Natural killer cell (primary cell): ENCODE measurements around the gene ALK. TPM values are rescaled to one million over a fixed set of nuclear protein-coding genes. Genes with fewer than 3 reads are reported as not detected.

Source experiments
- ATAC-seq, 3 donors: fragments of 150-1000 bp in 2 of 3; fragments of 200-7000 bp in 1 of 3; cut with Tn5 transposase; 1 replicate in 1 of 3; 2 replicates in 2 of 3; pipeline ENCODE4 v1.10.0; 2021; ENCODE audit warnings: mild to moderate bottlenecking in 2 of 3, moderate library complexity in 2 of 3
- DNase-seq, 2 donors: peaks; one replicate each; pipeline versions ENCODE4 v3.0.0 to v3.0.0-alpha.2; 2013 to 2021; ENCODE audit warnings: mixed read lengths in 1 of 2
- H3K27ac ChIP-seq: one replicate; pipeline ENCODE4 v1.5.1; 2013; ENCODE audit warnings: mild to moderate bottlenecking, low read length
- H3K27me3 ChIP-seq: one replicate; pipeline ENCODE4 v1.6.1; 2013; ENCODE audit warnings: low read length; ENCODE audit not compliant: control insufficient read depth, insufficient read depth
- H3K36me3 ChIP-seq: one replicate; pipeline ENCODE4 v1.6.1; 2013; ENCODE audit warnings: low read length; ENCODE audit not compliant: control insufficient read depth, insufficient read depth
- H3K4me1 ChIP-seq: one replicate; pipeline ENCODE4 v1.6.1; 2013; ENCODE audit warnings: low read length; ENCODE audit not compliant: control insufficient read depth, insufficient read depth
- H3K4me3 ChIP-seq: one replicate; pipeline ENCODE4 v1.5.1; 2013; ENCODE audit warnings: low read length
- H3K9me3 ChIP-seq: one replicate; pipeline ENCODE4 v1.6.1; 2013; ENCODE audit warnings: low read length; ENCODE audit not compliant: control insufficient read depth, insufficient read depth
- H3K27ac Mint-ChIP-seq, 2 donors: one replicate each; pipeline ENCODE4 v1.8.0; 2022; ENCODE audit warnings: mild to moderate bottlenecking in 2 of 2, mixed read lengths in 2 of 2, moderate library complexity in 1 of 2
- H3K27me3 Mint-ChIP-seq, 2 donors: one replicate each; pipeline ENCODE4 v1.8.0; 2022; ENCODE audit warnings: low read depth in 2 of 2, mixed read lengths in 2 of 2
- H3K36me3 Mint-ChIP-seq: one replicate; pipeline ENCODE4 v1.8.0; 2022; ENCODE audit warnings: mixed read lengths
- H3K4me1 Mint-ChIP-seq, 2 donors: one replicate each; pipeline ENCODE4 v1.8.0; 2022; ENCODE audit warnings: mixed read lengths in 2 of 2
- H3K4me3 Mint-ChIP-seq: one replicate; pipeline ENCODE4 v1.8.0; 2022; ENCODE audit warnings: mild to moderate bottlenecking, moderate library complexity, mixed read lengths
- H3K9me3 Mint-ChIP-seq, 2 donors: one replicate each; pipeline ENCODE4 v1.8.0; 2022; ENCODE audit warnings: mixed read lengths in 2 of 2
- WGBS: methylation state at CpG from one replicate; pipeline ENCODE4 v1.1.7; 2013; ENCODE audit warnings: missing lambda C conversion rate; ENCODE audit not compliant: insufficient coverage; 5-methylcytosine and 5-hydroxymethylcytosine counted together
- intact Hi-C: fragments of 100-400 bp; cut with micrococcal nuclease; formaldehyde crosslinking; loops from one replicate; pipeline ENCODE4 v1.14.2; 2022
- total RNA-seq, 4 donors: library from RNA; stranded (reverse); fragments of 120-200 nt in 1 of 4; gene quantifications; one replicate each; pipeline versions ENCODE4 v1.2.3 to v1.2.4, GENCODE V29; 2013 to 2022
- TF ChIP-seq, protein P1 (sequence below): fragments of 200-600 bp; IDR thresholded peaks from one replicate; pipeline ENCODE4 v1.8.0; 2022; ENCODE audit warnings: antibody characterized with exemption

Gene ALK
- total RNA-seq, 3 donors from 2014 or later (not counting 1 experiment from before 2014, with no cell fraction given): not detected

DNA sequence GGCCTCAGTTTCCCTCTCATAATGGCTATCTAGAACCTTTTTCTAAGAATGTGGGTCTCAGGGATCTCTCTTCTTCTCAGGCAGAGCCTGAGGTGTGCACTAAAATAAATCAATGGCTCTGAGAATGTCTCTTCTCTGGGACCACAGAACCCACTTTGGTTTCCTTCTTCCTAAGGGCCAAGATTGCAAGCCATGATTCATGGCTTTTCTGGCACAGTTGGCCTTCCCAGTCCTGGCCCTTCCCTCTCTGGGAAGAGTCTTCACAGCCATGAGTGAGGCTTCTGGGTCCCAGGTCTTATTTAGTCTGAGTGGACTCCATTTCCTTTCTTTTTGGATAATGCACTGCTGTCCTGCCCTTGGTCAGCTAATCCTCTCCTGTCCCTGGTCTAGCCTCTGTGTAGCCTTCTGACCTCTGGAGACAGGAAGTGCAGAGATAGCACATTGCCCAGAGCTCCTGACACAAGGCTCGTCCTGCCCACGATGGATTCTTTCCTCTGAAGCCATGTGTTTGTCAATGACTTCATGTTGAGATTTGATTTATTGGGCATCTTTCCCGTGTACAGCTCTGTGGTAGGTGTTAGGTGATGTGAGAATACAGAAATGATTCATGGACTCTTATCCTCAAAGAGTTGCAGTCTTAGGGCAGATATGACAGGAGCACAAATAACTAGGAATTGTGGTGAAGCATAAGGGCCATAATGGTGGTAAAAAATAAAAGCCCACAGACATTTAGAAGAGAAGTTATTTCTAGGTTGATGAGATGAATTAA lies 561.2 kb downstream of the ALK start:
- no peak overlapping the region for H3K4me3 ChIP-seq
- WGBS: 5% methylated on average over 3 of the region's 3 CpGs
- no peaks in the 10 kb centered on the region for H3K9me3 ChIP-seq
- H3K36me3 ChIP-seq: no peaks in the 10 kb centered on the region
- TF ChIP-seq, protein P1, sequence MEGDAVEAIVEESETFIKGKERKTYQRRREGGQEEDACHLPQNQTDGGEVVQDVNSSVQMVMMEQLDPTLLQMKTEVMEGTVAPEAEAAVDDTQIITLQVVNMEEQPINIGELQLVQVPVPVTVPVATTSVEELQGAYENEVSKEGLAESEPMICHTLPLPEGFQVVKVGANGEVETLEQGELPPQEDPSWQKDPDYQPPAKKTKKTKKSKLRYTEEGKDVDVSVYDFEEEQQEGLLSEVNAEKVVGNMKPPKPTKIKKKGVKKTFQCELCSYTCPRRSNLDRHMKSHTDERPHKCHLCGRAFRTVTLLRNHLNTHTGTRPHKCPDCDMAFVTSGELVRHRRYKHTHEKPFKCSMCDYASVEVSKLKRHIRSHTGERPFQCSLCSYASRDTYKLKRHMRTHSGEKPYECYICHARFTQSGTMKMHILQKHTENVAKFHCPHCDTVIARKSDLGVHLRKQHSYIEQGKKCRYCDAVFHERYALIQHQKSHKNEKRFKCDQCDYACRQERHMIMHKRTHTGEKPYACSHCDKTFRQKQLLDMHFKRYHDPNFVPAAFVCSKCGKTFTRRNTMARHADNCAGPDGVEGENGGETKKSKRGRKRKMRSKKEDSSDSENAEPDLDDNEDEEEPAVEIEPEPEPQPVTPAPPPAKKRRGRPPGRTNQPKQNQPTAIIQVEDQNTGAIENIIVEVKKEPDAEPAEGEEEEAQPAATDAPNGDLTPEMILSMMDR: no peak
- no peaks in the 10 kb centered on the region for H3K36me3 Mint-ChIP-seq
- H3K9me3 Mint-ChIP-seq: no peaks in the 10 kb centered on the region
- DNase-seq (no peak), ATAC-seq (no peak)
- H3K4me1 Mint-ChIP-seq: no peaks in the 10 kb centered on the region
- H3K4me3 Mint-ChIP-seq: no peak overlapping the region
- peaks cover 9 to 50% of the 10 kb centered on the region in 2 donors for H3K27me3 Mint-ChIP-seq
- no peak overlapping the region for H3K27ac ChIP-seq
- H3K27ac Mint-ChIP-seq: no peak overlapping the region
- intact Hi-C loops: no loop called here
- no peaks in the 10 kb centered on the region for H3K27me3 ChIP-seq
- no peaks in the 10 kb centered on the region for H3K4me1 ChIP-seq

DNA sequence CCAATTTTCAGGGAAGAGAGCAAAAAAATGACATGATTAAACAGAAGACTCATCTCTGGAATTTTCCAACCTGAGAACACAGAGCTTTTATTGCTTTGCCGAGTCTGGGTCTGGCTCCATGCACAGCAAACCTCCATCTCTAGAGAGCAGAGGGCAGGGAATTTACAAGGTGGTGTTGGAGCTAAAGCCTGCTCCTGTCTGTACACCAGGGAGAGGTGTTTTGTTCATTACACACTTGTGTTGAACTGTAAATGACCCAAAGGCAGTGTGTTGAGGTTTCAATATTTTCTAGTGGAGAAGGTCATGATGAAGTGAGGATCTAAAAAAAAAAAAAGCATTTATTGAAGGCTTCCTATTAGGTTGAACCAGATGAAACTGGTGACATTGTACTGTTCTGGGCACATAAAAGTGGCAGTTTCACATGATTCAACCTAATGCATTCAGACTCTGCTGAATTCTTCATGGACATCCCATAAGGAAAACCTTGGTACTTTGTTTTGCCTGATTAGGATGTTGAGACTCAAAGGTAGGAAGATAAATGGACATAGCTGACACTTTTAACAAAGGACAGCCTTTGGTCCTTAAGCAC lies 567.9 kb downstream of the ALK start:
- Histone ChIP-seq H3K4me3 (no peak overlapping the region), H3K9me3 (no peaks in the 10 kb centered on the region), H3K27me3 (no peaks in the 10 kb centered on the region), H3K4me1 (no peaks in the 10 kb centered on the region), H3K36me3 (no peaks in the 10 kb centered on the region), H3K27ac (no peak overlapping the region)
- WGBS: 100% methylated on average over 1 of the region's 1 CpG
- no peak overlapping the region for H3K27ac Mint-ChIP-seq
- H3K4me1 Mint-ChIP-seq: no peaks in the 10 kb centered on the region
- peaks cover 9% of the 10 kb centered on the region in 2 donors for H3K27me3 Mint-ChIP-seq
- no peak for DNase-seq
- no peak for ATAC-seq
- intact Hi-C loops: no loop called here
- H3K9me3 Mint-ChIP-seq: no peaks in the 10 kb centered on the region
- no peak overlapping the region for H3K4me3 Mint-ChIP-seq
- H3K36me3 Mint-ChIP-seq: no peaks in the 10 kb centered on the region
- TF ChIP-seq, protein P1: no peak

DNA sequence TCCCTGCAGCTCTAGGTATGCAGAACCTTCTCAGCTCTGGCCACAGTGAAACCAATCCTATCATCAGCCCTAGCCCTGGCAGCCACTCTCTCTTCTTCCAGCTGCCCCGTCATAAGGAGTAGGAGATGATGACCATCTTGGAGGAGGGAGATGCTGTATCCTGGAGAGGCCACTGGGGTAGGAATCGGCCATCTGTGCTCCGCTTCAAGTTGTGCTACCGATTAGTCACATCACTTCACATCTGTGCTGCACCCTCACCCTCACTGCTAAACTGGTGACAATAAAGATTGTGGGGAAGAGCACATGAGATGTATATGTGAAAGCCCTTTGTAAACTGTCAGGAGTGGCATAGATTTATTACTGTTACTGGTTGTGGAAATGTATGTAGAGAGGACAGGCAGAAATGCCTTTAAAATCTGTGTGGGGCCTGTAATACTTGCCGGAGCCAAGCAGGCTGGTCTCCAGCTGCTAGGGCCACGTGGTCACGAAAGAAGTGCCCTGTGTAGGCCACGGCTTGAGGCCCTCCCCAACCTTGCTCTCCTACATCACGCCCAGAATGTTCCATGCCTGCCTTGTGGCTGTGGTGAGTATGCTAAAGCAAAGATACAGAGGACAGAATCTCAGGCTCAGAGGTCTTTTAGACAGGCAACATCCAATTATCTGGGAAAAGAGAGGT lies 569.3 kb downstream of the ALK start:
- H3K36me3 Mint-ChIP-seq: no peaks in the 10 kb centered on the region
- Histone ChIP-seq H3K4me3 (no peak overlapping the region), H3K9me3 (no peaks in the 10 kb centered on the region), H3K27ac (no peak overlapping the region), H3K36me3 (no peaks in the 10 kb centered on the region), H3K27me3 (no peaks in the 10 kb centered on the region), H3K4me1 (no peaks in the 10 kb centered on the region)
- no peaks in the 10 kb centered on the region for H3K4me1 Mint-ChIP-seq
- no peak overlapping the region for H3K27ac Mint-ChIP-seq
- WGBS: 89% methylated on average over 7 of the region's 9 CpGs
- no peak for DNase-seq
- no peak overlapping the region for H3K4me3 Mint-ChIP-seq
- peaks cover 8 to 10% of the 10 kb centered on the region in 2 donors for H3K27me3 Mint-ChIP-seq
- H3K9me3 Mint-ChIP-seq: no peaks in the 10 kb centered on the region
- no peak for ATAC-seq
- TF ChIP-seq, protein P1: no peak
- intact Hi-C loops: no loop called here
